Adrenal gland (tissue), 5 donors: ENCODE results near the gene SUMF2.

Experiments used
- POLR2A ChIP-seq, 2 donors: fragments of 450-650 bp; IDR thresholded peaks; one replicate each; pipeline ENCODE4 v1.6.1; 2017; ENCODE audit warnings: antibody characterized with exemption in 2 of 2, mild to moderate bottlenecking in 2 of 2, moderate library complexity in 1 of 2
- TF ChIP-seq, protein P1 (sequence below), 6 experiments: fragments of 450-650 bp in 4 of 6; fragments of 200-600 bp in 2 of 6; sonication (generic) in 1 of 6; IDR thresholded peaks; 1 replicate in 5 of 6; 2 replicates in 1 of 6; pipeline versions ENCODE4 v1.5.1 to v1.8.0; 2016 to 2021; ENCODE audit warnings: antibody characterized with exemption in 6 of 6, mild to moderate bottlenecking in 2 of 6, moderate library complexity in 1 of 6
- donor health status: DM: no; HTN: no; CAD: no.

DNA sequence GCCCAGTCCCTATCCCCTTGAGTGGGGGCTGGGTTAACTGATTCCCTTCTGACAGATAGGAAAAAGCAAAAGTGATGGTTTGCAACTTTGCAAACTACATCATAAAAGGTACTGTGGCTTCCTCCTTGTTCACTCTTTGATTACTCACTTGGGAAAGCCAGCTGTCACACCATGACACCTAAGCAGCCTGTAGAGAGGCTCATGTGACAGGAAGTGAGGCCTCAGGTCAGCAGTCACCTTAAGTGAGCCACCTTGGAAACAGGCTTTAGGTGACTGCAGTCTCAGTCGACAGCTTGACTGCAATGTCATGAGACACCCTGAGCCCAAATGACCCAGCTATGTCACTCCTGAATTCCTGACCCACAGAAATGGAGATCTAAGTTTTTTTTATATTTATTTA is 46.5 kb downstream of the SUMF2 start:
- TF ChIP-seq, protein P1, sequence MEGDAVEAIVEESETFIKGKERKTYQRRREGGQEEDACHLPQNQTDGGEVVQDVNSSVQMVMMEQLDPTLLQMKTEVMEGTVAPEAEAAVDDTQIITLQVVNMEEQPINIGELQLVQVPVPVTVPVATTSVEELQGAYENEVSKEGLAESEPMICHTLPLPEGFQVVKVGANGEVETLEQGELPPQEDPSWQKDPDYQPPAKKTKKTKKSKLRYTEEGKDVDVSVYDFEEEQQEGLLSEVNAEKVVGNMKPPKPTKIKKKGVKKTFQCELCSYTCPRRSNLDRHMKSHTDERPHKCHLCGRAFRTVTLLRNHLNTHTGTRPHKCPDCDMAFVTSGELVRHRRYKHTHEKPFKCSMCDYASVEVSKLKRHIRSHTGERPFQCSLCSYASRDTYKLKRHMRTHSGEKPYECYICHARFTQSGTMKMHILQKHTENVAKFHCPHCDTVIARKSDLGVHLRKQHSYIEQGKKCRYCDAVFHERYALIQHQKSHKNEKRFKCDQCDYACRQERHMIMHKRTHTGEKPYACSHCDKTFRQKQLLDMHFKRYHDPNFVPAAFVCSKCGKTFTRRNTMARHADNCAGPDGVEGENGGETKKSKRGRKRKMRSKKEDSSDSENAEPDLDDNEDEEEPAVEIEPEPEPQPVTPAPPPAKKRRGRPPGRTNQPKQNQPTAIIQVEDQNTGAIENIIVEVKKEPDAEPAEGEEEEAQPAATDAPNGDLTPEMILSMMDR (IDR thresholded peaks at IDR 0.05): no peak
- TF ChIP-seq POLR2A (IDR thresholded peaks at IDR 0.05): no peak
